Stimulated activated naive CD4-positive, alpha-beta T cell (primary cell): ENCODE data around the gene CD81.

Experiments used
- DNase-seq, 6 experiments: peaks; one replicate each; lab custom pipeline; 2025; lab: John Stamatoyannopoulos, UW

Gene CD81

GRCh38 chr11:2421226-2421994 is 44.3 kb downstream of the CD81 start:
- DNase-seq, result no peak

GRCh38 chr11:2421996-2422395 is 44.9 kb downstream of the CD81 start:
- no peak for DNase-seq

- no peak for DNase-seq
These were observed 45.5 kb downstream of the CD81 start for GRCh38 chr11:2422461-2423156.

- DNase-seq, result no peak
These were observed 46.3 kb downstream of the CD81 start for GRCh38 chr11:2423157-2424025.

- no peak for DNase-seq
These were observed 47.8 kb downstream of the CD81 start for GRCh38 chr11:2424811-2425495.

- DNase-seq, result no peak
These were observed 48.4 kb downstream of the CD81 start for GRCh38 chr11:2425506-2425905.

- no peak for DNase-seq
These were observed 49.1 kb downstream of the CD81 start for GRCh38 chr11:2426221-2426620.

- no peak for DNase-seq
These were observed 49.9 kb downstream of the CD81 start for GRCh38 chr11:2426826-2427521.

GRCh38 chr11:2427721-2428321 is 50.7 kb downstream of the CD81 start:
- DNase-seq, result no peak

GRCh38 chr11:2428322-2428795 is 51.2 kb downstream of the CD81 start:
- peak; percentile 54 to 88 (median 83) for DNase-seq

GRCh38 chr11:2431395-2431794 is 54.3 kb downstream of the CD81 start:
- no peak for DNase-seq

- DNase-seq, result no peak
These were observed 55.1 kb downstream of the CD81 start for GRCh38 chr11:2432171-2432621.

GRCh38 chr11:2432628-2433071 is 55.5 kb downstream of the CD81 start:
- no peak for DNase-seq

- no peak for DNase-seq
These were observed 56.2 kb downstream of the CD81 start for GRCh38 chr11:2433106-2433925.

- no peak for DNase-seq
These were observed 56.9 kb downstream of the CD81 start for GRCh38 chr11:2434008-2434407.

GRCh38 chr11:2434506-2435255 is 57.6 kb downstream of the CD81 start:
- no peak for DNase-seq

- DNase-seq, result no peak
These were observed 58.3 kb downstream of the CD81 start for GRCh38 chr11:2435288-2436012.

GRCh38 chr11:2436013-2436520 is 59.0 kb downstream of the CD81 start:
- DNase-seq, result no peak
